ENCODE results near the gene ZBTB5.
"Not testable (repeated sequence)": the region's sequence is repeated elsewhere in the genome, so short reads cannot be mapped to it uniquely, and the experiment has no call there.

The ZBTB5 gene

GRCh38 chr9:37486616-37487548, 21.6 kb upstream of the ZBTB5 start:
- peak; percentile 81 for DNase-seq (ENCODE audit: low spot score)

GRCh38 chr9:37486256-37486615, 21.0 kb upstream of the ZBTB5 start:
- no peak for DNase-seq (ENCODE audit: low spot score)

GRCh38 chr9:37485389-37486255, 20.4 kb upstream of the ZBTB5 start, which contains the start of gene POLR1E:
TSS of gene POLR1E (plus strand) at chr9:37485948. CDS start at chr9:37486048, 100 bp downstream.
- peak; percentile 94 for DNase-seq (ENCODE audit: low spot score)

GRCh38 chr9:37480759-37481158, 15.5 kb upstream of the ZBTB5 start:
- DNase-seq (ENCODE audit: low spot score) = no peak

- DNase-seq (ENCODE audit: low spot score) = not testable (repeated sequence)
Observed at GRCh38 chr9:37477987-37478619, 12.9 kb upstream of the ZBTB5 start.

GRCh38 chr9:37477443-37477842, 12.2 kb upstream of the ZBTB5 start:
- not testable (repeated sequence) for DNase-seq (ENCODE audit: low spot score)

- DNase-seq (ENCODE audit: low spot score) = no peak
Observed at GRCh38 chr9:37476930-37477329, 11.7 kb upstream of the ZBTB5 start.

- no peak for DNase-seq (ENCODE audit: low spot score)
Observed at GRCh38 chr9:37474438-37474837, 9.2 kb upstream of the ZBTB5 start.

GRCh38 chr9:37473982-37474381, 8.7 kb upstream of the ZBTB5 start:
- not testable (repeated sequence) for DNase-seq (ENCODE audit: low spot score)

GRCh38 chr9:37471942-37472684, 6.9 kb upstream of the ZBTB5 start:
- peak; percentile 92 for DNase-seq (ENCODE audit: low spot score)

GRCh38 chr9:37468620-37469019, 3.4 kb upstream of the ZBTB5 start:
- DNase-seq (ENCODE audit: low spot score) = peak; percentile 30

- not testable (repeated sequence) for DNase-seq (ENCODE audit: low spot score)
Observed at GRCh38 chr9:37467530-37467929, 2.3 kb upstream of the ZBTB5 start.

GRCh38 chr9:37466037-37466709, 923 bp upstream of the ZBTB5 start:
- peak; percentile 81 for DNase-seq (ENCODE audit: low spot score)

GRCh38 chr9:37464426-37465248, 613 bp downstream of the ZBTB5 start:
- peak; percentile 71 for DNase-seq (ENCODE audit: low spot score)

- DNase-seq (ENCODE audit: low spot score) = peak; percentile 50
Observed at GRCh38 chr9:37464006-37464405, 1.2 kb downstream of the ZBTB5 start.

GRCh38 chr9:37456817-37457216, 8.4 kb downstream of the ZBTB5 start:
- no peak for DNase-seq (ENCODE audit: low spot score)

GRCh38 chr9:37455884-37456647, 9.2 kb downstream of the ZBTB5 start:
- DNase-seq (ENCODE audit: low spot score) = no peak

- no peak for DNase-seq (ENCODE audit: low spot score)
Observed at GRCh38 chr9:37454238-37454637, 11.0 kb downstream of the ZBTB5 start.

- no peak for DNase-seq (ENCODE audit: low spot score)
Observed at GRCh38 chr9:37453827-37454226, 11.4 kb downstream of the ZBTB5 start.
